Activated gamma-delta T cell (primary cell): ENCODE measurements around the gene BCAT1.
"Not testable (repeated sequence)": the region's sequence is repeated elsewhere in the genome, so short reads cannot be mapped to it uniquely, and the experiment has no call there.

Source experiments
- DNase-seq: peaks from one replicate; lab custom pipeline; 2025; lab: John Stamatoyannopoulos, UW

The BCAT1 gene

GRCh38 chr12:24814379-24815113, 134.4 kb downstream of the BCAT1 start:
- no peak for DNase-seq

DNA sequence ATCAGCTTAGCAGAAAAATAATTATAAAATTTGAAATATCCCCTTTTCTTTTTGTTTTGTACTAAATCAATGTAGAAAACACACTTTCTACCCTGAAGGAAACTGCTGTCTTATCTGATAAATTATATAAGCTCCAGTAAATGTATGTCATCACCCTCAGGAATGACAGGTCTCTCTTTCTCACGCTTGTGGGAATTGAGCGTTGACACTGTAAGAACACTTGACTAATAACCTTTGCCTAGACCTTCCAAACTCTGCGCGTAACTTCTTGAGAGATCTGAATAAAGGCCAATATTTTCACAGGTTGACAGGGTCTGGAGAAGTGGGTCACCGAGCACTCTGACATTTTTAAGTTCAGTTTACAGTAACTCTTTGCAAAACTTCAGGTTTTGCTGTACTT, 138.5 kb downstream of the BCAT1 start:
- no peak for DNase-seq

DNA sequence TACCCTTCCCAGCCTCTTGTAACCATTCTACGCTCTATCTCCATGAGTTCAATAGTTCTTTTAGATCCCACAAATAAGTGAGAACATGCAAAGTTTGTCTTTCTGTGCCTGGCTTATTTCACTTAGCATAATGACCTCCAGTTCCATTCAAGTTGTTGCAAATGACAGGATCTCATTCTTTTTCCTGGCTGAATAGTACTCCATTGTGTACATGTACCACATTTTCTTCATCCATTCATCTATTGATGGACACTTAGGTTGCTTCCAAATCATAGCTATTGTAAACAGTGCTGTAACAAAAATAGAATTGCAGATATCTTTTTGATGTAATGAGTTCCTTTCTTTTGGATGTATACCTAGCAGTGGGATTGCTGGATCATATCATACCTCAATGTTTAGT, 139.6 kb downstream of the BCAT1 start:
- not testable (repeated sequence) for DNase-seq

DNA sequence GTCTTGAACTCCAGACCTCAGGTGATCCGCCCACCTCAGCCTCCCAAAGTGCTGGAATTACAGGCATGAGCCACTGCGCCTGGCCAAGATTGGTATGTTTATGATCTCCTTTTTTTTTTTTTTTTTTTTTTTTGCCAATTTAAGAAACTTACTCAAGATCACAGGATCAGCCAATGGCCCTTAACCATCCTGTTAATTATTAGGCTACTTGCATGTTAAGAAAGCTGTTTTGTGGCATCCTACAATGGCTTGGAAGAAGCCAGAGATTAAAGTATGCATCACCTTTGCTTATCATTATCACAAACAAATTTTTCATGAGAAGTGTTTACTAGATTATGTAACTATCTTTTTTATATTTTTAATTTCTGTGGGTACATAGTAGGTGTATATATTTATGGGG, 140.2 kb downstream of the BCAT1 start:
- no peak for DNase-seq

GRCh38 chr12:24806386-24806785, 142.5 kb downstream of the BCAT1 start:
- DNase-seq: no peak

DNA sequence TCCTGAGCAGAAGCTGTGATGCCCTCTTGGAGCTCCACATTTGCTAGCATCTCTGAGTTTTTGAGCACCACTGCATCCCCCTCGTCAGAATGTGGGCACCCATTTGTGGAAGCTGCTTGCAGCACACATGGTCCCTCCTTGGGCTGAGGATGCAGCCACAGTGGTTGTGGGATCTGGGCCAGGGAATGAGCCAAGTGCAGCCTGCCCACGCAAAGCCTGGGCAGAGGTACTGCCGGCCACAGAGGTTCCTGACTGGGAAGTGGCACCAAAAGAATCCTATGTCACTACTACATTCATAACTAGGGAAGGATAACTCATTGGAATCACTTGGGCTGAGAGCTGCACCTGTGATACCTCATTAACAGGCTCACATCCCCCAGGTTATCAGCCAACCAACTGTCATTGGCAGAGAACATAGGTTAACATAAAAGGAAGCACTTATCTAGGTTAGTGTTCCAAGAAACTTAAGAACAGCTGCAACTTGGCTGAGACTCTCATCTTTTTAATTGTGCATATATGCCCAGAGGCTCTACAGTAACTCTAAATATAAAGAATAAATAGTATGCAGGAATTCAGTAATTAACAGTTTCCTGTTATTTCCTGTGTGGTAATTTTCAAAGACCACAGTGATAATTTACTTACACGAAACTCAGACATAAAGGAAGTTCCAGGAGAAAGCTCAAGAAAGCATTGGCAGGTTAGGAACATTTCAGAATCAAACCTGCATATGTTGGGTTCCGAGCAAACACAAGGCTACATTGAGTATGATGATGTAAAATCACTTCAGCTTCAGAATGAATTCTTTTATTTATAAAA, 145.3 kb downstream of the BCAT1 start:
- no peak for DNase-seq

DNA sequence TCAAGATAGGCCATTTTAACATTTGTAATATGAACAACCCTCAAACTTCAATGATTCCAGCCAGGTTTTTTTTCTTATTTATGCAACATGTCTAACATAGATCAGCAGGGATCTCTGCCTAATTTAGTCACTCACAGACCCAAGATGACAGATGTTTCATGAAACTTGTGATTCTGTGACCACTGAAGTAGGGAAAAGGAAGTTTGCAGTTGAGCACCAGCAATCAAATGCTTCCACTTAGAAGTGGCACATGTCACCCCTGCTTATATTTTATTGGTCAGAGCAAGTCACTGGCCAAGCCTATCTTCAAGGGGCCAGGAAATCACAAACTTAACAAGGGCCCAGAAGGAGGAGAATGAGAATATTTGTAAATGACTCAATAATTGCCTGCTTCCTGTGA, 150.6 kb downstream of the BCAT1 start:
- DNase-seq: no peak

DNA sequence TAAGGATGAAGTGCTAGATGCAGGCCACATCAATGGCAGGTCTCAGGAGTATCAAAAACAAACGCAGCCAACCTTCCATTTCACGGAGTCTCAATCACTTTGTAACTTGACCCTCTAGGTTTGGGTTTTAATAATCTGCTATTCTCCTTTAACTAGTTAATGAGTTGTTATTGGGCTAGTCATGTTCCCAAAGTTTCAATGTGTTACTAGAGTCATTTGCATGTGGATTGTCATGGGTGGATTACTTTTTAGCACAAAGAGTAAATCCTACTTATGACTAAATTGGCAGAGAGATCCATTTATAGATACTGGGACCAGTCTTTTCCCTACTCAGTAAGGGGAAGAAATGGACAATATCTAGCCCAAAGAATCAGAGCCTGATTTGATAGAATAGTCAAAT, 151.0 kb downstream of the BCAT1 start:
- DNase-seq: no peak

- no peak for DNase-seq
These were observed 152.0 kb downstream of the BCAT1 start for GRCh38 chr12:24796876-24797275.

- no peak for DNase-seq
These were observed 153.1 kb downstream of the BCAT1 start for GRCh38 chr12:24795699-24796347.

DNA sequence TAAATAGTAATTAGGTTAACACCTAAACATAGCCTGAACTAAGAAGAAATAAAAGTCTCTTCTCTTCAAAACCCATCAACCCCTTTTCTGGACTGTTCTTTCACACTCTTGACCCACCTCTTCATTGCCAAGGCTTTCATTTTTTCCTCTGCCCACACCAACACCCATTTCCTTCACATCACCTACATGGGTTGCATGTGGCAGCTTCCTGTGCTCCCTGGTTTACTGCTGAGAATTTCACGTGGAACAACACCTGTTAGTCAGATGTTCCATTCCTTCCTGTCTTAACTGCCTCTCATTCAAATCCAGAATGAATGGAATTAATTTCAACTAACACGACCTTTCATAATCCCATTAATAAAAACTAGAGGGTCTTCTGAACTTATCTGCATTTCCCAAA, 157.3 kb downstream of the BCAT1 start:
- DNase-seq: no peak

GRCh38 chr12:24788886-24789285, 160.0 kb downstream of the BCAT1 start:
- no peak for DNase-seq

DNA sequence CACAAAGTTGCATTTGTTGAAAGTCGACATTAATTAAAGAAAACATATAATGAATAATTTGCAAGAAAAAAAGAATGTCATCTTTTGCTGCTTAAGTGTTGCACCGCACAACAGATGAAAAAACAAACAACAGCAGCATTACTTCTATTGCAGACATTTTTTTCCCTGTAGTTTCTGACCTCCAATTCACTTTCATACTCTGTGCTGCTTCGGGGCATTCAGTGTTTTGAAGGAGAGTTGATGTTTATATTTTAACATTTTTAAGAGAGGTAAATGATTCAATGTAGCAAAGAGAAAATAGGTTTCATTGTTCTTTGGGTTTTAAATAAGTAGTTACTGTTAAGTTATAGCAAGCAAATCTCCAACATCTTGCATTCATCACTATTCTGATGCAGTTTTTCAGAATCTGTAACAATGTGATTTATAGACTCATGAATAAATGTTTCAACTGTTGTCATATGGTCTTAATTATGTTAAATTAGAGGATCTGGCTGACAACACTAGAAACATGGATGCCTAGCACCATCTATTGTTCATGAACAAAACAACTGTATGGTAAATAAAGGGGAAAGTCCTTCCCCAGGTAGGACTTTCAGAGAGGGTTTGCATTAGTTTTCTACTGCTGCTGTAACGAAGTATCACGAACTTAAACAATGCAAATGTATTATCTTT, 168.1 kb downstream of the BCAT1 start:
- DNase-seq: no peak

DNA sequence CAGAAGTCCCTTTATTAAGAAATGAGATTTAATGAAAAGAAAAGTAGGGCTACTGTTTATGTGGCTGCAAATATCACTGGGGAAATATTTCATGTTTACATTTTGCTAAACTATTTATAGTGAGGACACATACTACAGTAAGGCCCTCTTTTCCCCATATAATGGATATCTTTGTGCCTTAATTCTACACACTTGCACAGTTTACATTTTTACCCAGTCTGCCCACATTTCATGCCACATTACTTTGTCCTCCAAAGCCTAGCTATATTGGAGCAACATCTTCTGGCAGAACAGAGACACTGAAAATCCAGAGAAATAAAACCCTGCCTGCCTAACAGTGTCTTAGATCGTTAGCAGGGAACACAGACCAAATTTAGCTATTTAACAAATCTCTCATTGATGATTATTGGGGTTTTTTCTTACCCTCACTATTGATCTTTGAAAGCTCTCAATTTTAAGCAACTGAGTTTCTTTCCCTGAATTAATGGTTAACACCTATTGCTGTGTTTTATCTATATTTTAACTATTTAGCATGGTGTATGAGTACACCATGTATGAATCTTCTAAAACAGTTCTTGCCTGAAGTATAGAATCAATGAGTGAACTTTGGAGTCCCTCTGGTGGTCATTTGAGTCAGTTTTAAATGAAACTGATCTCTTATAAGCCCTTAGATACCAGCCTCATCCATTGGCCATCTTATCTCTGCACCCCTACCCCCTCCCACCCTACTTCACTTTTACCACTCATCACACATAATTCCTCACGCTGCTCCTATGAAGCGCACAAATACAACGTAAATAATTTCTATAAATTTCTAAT, 170.2 kb downstream of the BCAT1 start:
- no peak for DNase-seq

DNA sequence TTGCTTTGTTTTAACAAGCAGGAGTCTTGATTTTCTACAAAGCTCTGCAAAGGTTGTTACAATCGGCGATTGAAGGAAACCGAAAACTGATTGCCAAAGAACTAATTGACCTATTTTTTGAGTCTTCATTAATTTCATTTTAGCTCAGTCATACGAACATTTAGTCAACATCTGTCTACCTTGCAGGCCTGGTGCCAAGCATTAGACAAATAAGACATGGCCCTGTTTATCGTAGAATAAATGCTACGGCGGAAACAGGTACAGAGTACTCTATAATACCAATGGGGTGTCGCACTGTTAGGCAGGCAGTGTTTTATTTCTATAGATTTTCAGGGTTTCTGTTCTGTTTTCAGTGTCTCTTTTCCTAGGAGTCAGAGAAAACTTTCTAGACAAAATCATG, 171.5 kb downstream of the BCAT1 start:
- DNase-seq: no peak

DNA sequence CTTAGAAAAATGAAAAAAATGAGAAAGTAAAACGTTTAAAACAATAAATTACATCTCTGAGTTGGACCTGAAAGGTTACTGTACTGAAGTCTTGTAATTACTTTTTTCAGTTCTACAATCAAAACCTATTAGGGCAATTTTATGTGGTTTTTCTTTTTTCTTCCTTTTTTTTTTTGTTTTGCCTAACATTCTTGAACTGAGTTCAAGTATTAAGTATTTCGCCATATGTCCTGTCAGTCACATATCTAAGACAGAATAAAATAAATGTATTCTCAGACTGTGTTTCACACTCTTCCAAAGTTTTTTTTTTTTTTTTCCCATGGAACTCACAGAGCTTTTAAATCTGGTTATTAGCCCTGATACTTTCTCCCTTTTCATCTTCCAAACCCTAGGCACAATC, 172.0 kb downstream of the BCAT1 start:
- DNase-seq: no peak

DNA sequence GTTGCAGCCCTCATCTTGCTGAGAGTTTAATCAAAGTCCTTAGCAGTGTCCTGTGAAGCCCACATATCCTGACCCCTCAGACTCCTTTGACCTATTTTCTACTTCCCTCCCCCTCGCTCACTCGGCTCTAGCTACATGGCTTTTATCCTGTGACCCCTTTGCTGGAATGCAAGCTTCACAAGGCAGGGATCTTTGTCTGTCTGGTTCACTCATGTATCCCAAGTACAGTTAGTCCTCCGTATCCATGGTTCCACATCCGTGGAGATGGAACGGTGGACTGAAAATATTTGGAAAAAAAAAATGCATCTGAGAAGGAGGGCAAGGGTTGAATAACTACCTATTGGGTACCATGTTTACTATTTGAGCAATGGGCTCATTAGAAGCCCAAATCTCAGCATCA, 173.8 kb downstream of the BCAT1 start:
- DNase-seq: no peak

GRCh38 chr12:24773996-24774395, 174.9 kb downstream of the BCAT1 start:
- no peak for DNase-seq

GRCh38 chr12:24772813-24773212, 176.1 kb downstream of the BCAT1 start:
- no peak for DNase-seq

GRCh38 chr12:24770821-24771220, 178.1 kb downstream of the BCAT1 start:
- no peak for DNase-seq

DNA sequence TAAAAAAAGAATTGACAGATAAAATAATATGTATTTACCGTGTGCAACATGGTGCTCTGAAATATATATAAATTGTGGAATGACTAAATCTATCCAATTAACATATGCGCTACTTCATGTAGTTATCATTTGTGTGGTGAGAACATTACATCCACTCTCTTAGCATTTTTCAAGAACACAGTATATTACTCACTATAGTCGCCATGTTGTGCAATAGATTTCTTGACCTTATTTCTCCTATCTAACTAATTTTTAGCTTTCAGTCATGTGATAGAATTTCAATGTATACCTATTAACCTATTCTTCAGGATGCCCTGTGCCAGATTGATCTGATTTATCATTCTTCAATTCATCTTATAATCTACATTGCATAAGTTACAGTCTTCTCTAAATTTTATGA, 178.6 kb downstream of the BCAT1 start:
- no peak for DNase-seq

GRCh38 chr12:24769682-24770081, 179.2 kb downstream of the BCAT1 start:
- DNase-seq: no peak
